ENCODE measurements around the gene UBASH3A. TPM values are rescaled to one million over a fixed set of nuclear protein-coding genes. Genes with fewer than 3 reads are reported as not detected.

The UBASH3A gene
- total RNA-seq, 1 experiment from 2014 or later: not detected

- CTCF ChIA-PET: interaction anchor here (1.0 kb wide), 1 partner anchor 126 kb away, joined by 3 read pairs; no protein-coding TSS in a partner anchor
- TF ChIP-seq CTCF (IDR thresholded peaks at IDR 0.05; ENCODE audit: unreplicated experiment): no peak
- BruUV-seq (replicated peaks): no TSS peak
- POLR2A ChIA-PET: no interaction called here
- Mint-ChIP-seq H3K4me1 (ENCODE audit: insufficient read depth, unreplicated experiment) (peaks cover 6% of the 10 kb centered on the region), H3K36me3 (ENCODE audit: insufficient read depth, unreplicated experiment) (peaks cover 5% of the 10 kb centered on the region), H3K27me3 (ENCODE audit: insufficient read depth, unreplicated experiment) (peaks cover 53% of the 10 kb centered on the region), H3K9me3 (ENCODE audit: unreplicated experiment) (peaks cover 7% of the 10 kb centered on the region), H3K27ac (ENCODE audit: low read depth, unreplicated experiment) (no peak overlapping the region), H3K4me3 (ENCODE audit: unreplicated experiment) (no peak overlapping the region)
- intact Hi-C loops (cut with micrococcal nuclease): no loop called here
- DNase-seq (ENCODE audit: unreplicated experiment): no peak
These were observed 33.2 kb downstream of the UBASH3A start for GRCh38 chr21:42436914-42437313.

- Mint-ChIP-seq H3K27me3 (ENCODE audit: insufficient read depth, unreplicated experiment) (peaks cover 53% of the 10 kb centered on the region), H3K4me1 (ENCODE audit: insufficient read depth, unreplicated experiment) (peaks cover 6% of the 10 kb centered on the region), H3K9me3 (ENCODE audit: unreplicated experiment) (peaks cover 7% of the 10 kb centered on the region), H3K27ac (ENCODE audit: low read depth, unreplicated experiment) (no peak overlapping the region), H3K36me3 (ENCODE audit: insufficient read depth, unreplicated experiment) (peaks cover 5% of the 10 kb centered on the region), H3K4me3 (ENCODE audit: unreplicated experiment) (no peak overlapping the region)
- TF ChIP-seq CTCF (IDR thresholded peaks at IDR 0.05; ENCODE audit: unreplicated experiment): no peak
- no peak for DNase-seq (ENCODE audit: unreplicated experiment)
- ChIA-PET POLR2A (no interaction called here), CTCF (interaction anchor here (0.6 kb wide), 1 partner anchor 696 kb away, joined by 3 read pairs; no protein-coding TSS in a partner anchor)
- BruUV-seq (replicated peaks): no TSS peak
- intact Hi-C loops (cut with micrococcal nuclease): no loop called here
These were observed 34.1 kb downstream of the UBASH3A start for GRCh38 chr21:42437786-42438185.

GRCh38 chr21:42438316-42439205 lies 34.9 kb downstream of the UBASH3A start:
- Mint-ChIP-seq H3K4me3 (ENCODE audit: unreplicated experiment) (no peak overlapping the region), H3K36me3 (ENCODE audit: insufficient read depth, unreplicated experiment) (peaks cover 5% of the 10 kb centered on the region), H3K4me1 (ENCODE audit: insufficient read depth, unreplicated experiment) (peaks cover 6% of the 10 kb centered on the region), H3K27me3 (ENCODE audit: insufficient read depth, unreplicated experiment) (peaks cover 53% of the 10 kb centered on the region), H3K27ac (ENCODE audit: low read depth, unreplicated experiment) (no peak overlapping the region), H3K9me3 (ENCODE audit: unreplicated experiment) (peaks cover 7% of the 10 kb centered on the region)
- ChIA-PET POLR2A (no interaction called here), CTCF (interaction anchor here (0.6 kb wide), 1 partner anchor 37 kb away, joined by 3 read pairs; no protein-coding TSS in a partner anchor)
- no TSS peak for BruUV-seq (replicated peaks)
- no peak for TF ChIP-seq CTCF (IDR thresholded peaks at IDR 0.05; ENCODE audit: unreplicated experiment)
- DNase-seq (ENCODE audit: unreplicated experiment): no peak
- intact Hi-C loops (cut with micrococcal nuclease): no loop called here

GRCh38 chr21:42439284-42440186 lies 35.8 kb downstream of the UBASH3A start:
- Mint-ChIP-seq H3K27me3 (ENCODE audit: insufficient read depth, unreplicated experiment) (peaks cover 55% of the 10 kb centered on the region), H3K4me1 (ENCODE audit: insufficient read depth, unreplicated experiment) (no peaks in the 10 kb centered on the region), H3K9me3 (ENCODE audit: unreplicated experiment) (peaks cover 7% of the 10 kb centered on the region), H3K36me3 (ENCODE audit: insufficient read depth, unreplicated experiment) (peaks cover 5% of the 10 kb centered on the region), H3K4me3 (ENCODE audit: unreplicated experiment) (no peak overlapping the region), H3K27ac (ENCODE audit: low read depth, unreplicated experiment) (no peak overlapping the region)
- CTCF ChIA-PET: interaction anchor here (0.6 kb wide), 1 partner anchor 38 kb away, joined by 3 read pairs; no protein-coding TSS in a partner anchor
- POLR2A ChIA-PET: no interaction called here
- intact Hi-C loops (cut with micrococcal nuclease): no loop called here
- DNase-seq (ENCODE audit: unreplicated experiment): no peak
- no peak for TF ChIP-seq CTCF (IDR thresholded peaks at IDR 0.05; ENCODE audit: unreplicated experiment)
- no TSS peak for BruUV-seq (replicated peaks)

Measured in MCF 10A (cell line).